ENCODE results near the gene SCLT1. TPM values are rescaled to one million over a fixed set of nuclear protein-coding genes. Genes with fewer than 3 reads are reported as not detected.

Gene SCLT1
- total and polyA plus RNA-seq, 12 donors, result 0.97 to 16.6 (median 7.9) TPM

GRCh38 chr4:128955751-128956150 lies 137.6 kb downstream of the SCLT1 start:
- intact Hi-C loops (cut with DNase I), result no loop called here
- H3K4me1 ChIP-seq (replicated peaks in 1 of 2), result no peaks in the 10 kb centered on the region
- H3K9me3 ChIP-seq (replicated peaks in 1 of 3), result no peaks in the 10 kb centered on the region
- H3K27ac ChIP-seq, result no peak overlapping the region
- no peaks in the 10 kb centered on the region for H3K36me3 ChIP-seq (replicated peaks in 1 of 2)
- 58 to 72% (median 68%) methylated on average over 2 of the region's 2 CpGs for WGBS, 4 donors
- no peaks in the 10 kb centered on the region for H3K27me3 ChIP-seq
- no peak overlapping the region for H3K4me3 ChIP-seq
- no peak for DNase-seq
- TF ChIP-seq POLR2A (IDR thresholded peaks at IDR 0.05), result no peak
- TF ChIP-seq CTCF (IDR thresholded peaks at IDR 0.05), result no peak

DNA sequence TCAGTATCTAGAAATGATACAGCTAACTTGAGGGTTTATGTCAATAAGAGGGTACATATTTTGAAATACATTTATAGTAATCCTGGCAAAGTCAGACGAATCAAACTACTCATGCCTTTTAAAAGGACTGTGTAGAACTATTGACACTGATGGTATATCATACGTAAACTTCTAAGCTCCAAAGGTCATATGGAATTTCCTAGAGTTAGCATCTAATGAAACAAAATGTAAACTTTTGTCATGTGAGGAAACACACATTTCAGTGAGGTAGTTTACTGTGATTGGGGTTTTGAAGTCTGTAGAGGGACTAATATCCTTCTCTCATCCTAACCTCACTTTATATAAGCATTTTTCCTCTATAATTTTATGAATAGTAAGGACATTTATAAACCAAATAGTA lies 138.4 kb downstream of the SCLT1 start:
- H3K9me3 ChIP-seq (replicated peaks in 1 of 3), result no peaks in the 10 kb centered on the region
- H3K36me3 ChIP-seq (replicated peaks in 1 of 2), result no peaks in the 10 kb centered on the region
- H3K27me3 ChIP-seq, result no peaks in the 10 kb centered on the region
- TF ChIP-seq CTCF (IDR thresholded peaks at IDR 0.05) (no peak), POLR2A (IDR thresholded peaks at IDR 0.05) (no peak)
- H3K4me3 ChIP-seq, result no peak overlapping the region
- intact Hi-C loops (cut with DNase I), result no loop called here
- WGBS, 4 donors, result 91 to 98% (median 94%) methylated on average over 2 of the region's 2 CpGs
- no peak overlapping the region for H3K27ac ChIP-seq
- no peak for DNase-seq
- H3K4me1 ChIP-seq (replicated peaks in 1 of 2), result no peaks in the 10 kb centered on the region

DNA sequence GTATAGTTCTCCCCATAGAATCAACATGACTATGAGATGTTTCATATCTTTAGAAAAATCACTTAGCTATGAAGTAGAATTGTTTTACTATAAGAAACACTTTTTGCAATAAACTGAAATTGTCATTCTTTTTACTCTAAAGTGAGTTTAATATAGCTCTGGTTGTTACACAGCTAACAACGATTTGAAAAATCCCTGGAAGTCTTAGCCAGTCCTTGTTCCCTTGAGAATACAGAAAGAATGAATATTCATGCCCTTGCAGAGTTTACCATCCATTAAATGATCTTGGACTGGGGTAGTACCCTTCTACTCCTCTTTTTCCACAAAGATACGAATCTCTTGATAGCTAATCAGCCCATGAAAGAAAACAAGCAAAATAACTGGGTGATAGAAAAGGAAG lies 142.0 kb downstream of the SCLT1 start:
- H3K27me3 ChIP-seq, result no peaks in the 10 kb centered on the region
- WGBS, 4 donors, result 84 to 89% (median 86%) methylated on average over 2 of the region's 2 CpGs
- no peak for DNase-seq
- H3K4me3 ChIP-seq, result no peak overlapping the region
- H3K9me3 ChIP-seq (replicated peaks in 1 of 3), result no peaks in the 10 kb centered on the region
- no peaks in the 10 kb centered on the region for H3K4me1 ChIP-seq (replicated peaks in 1 of 2)
- intact Hi-C loops (cut with DNase I), result no loop called here
- TF ChIP-seq POLR2A (IDR thresholded peaks at IDR 0.05) (no peak), CTCF (IDR thresholded peaks at IDR 0.05) (no peak)
- H3K36me3 ChIP-seq (replicated peaks in 1 of 2), result no peaks in the 10 kb centered on the region
- no peak overlapping the region for H3K27ac ChIP-seq

DNA sequence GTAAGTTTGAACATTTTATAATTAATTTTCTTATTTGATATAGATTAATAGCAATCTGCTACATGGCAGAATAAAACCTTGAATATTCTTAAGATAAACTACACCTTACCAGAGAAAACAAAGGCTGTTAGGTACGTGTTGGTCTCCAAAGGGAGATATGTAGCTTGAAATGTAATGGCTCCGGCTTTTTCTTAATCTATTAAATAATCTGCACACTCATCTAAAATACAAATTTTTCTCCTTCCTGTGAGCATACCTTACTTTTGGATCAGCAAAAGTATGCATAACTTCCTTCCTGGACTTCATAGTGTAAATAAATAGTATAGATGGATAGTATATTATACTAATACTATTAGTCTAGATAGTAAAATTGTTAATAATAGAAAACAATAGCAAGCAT lies 142.5 kb downstream of the SCLT1 start:
- Histone ChIP-seq H3K27ac (no peak overlapping the region), H3K36me3 (replicated peaks in 1 of 2) (no peaks in the 10 kb centered on the region), H3K27me3 (no peaks in the 10 kb centered on the region), H3K9me3 (replicated peaks in 1 of 3) (no peaks in the 10 kb centered on the region), H3K4me3 (no peak overlapping the region), H3K4me1 (replicated peaks in 1 of 2) (no peaks in the 10 kb centered on the region)
- DNase-seq, result no peak
- intact Hi-C loops (cut with DNase I), result no loop called here
- no peak for TF ChIP-seq CTCF (IDR thresholded peaks at IDR 0.05)
- TF ChIP-seq POLR2A (IDR thresholded peaks at IDR 0.05), result no peak
- 94 to 98% (median 97%) methylated on average over 2 of the region's 2 CpGs for WGBS, 4 donors
